ENCODE measurements around the gene SLC34A2. TPM values are rescaled to one million over a fixed set of nuclear protein-coding genes. Genes with fewer than 3 reads are reported as not detected.

The SLC34A2 gene
- total and polyA plus RNA-seq, 2 of the 8 experiments (the other 6 are each of a cell fraction or from before 2014, with no cell fraction given): 2.2 to 2.9 TPM

GRCh38 chr4:25667931-25668557, 12.4 kb downstream of the SLC34A2 start:
- no peak overlapping the region for H2BK120ac ChIP-seq (replicated peaks; ENCODE audit: low read depth, low read length)
- no peaks in the 10 kb centered on the region for H3K79me1 ChIP-seq (ENCODE audit: low read depth, low read length)
- H2AK5ac ChIP-seq (ENCODE audit: low read depth, low read length): no peak overlapping the region
- no peak overlapping the region for H3K4me3 ChIP-seq (ENCODE audit: extremely low read depth in 1 of 4, insufficient read depth in 2 of 4, low read depth in 3 of 4, low read length in 4 of 4)
- no peak overlapping the region for H3K14ac ChIP-seq (ENCODE audit: insufficient read length)
- no peak overlapping the region for H3K4ac ChIP-seq (replicated peaks; ENCODE audit: insufficient read length, low read depth, low read length)
- H3K79me2 ChIP-seq (ENCODE audit: control insufficient read depth in 1 of 2, insufficient read depth in 2 of 2, low read length in 2 of 2): no peaks in the 10 kb centered on the region
- no peaks in the 10 kb centered on the region for H3K23me2 ChIP-seq (ENCODE audit: low read depth, low read length)
- H3K23ac ChIP-seq (ENCODE audit: insufficient read length): no peak overlapping the region
- no peak overlapping the region for H2AFZ ChIP-seq (ENCODE audit: low read length)
- H4K20me1 ChIP-seq (replicated peaks in 1 of 2; ENCODE audit: control insufficient read depth in 1 of 2, insufficient read depth in 2 of 2, low read length in 2 of 2): no peaks in the 10 kb centered on the region
- H3K36me3 ChIP-seq (ENCODE audit: control insufficient read depth in 2 of 4, insufficient read depth in 4 of 4, low read length in 3 of 4): no peaks in the 10 kb centered on the region
- no peaks in the 10 kb centered on the region for H3K9me3 ChIP-seq (ENCODE audit: insufficient read depth in 2 of 2, low read depth in 1 of 2, low read length in 1 of 2)
- H2BK15ac ChIP-seq (ENCODE audit: low read length): no peak overlapping the region
- no peak overlapping the region for H2BK12ac ChIP-seq (ENCODE audit: low read depth, low read length)
- no peak overlapping the region for H2BK5ac ChIP-seq (ENCODE audit: low read depth, low read length)
- no peaks in the 10 kb centered on the region for H3K27me3 ChIP-seq (replicated peaks in 1 of 4; ENCODE audit: control insufficient read depth in 3 of 4, extremely low read depth in 1 of 4, insufficient read depth in 3 of 4, low read length in 3 of 4)
- no peak overlapping the region for H3K4me2 ChIP-seq (ENCODE audit: insufficient read depth in 1 of 2, low read depth in 2 of 2, low read length in 2 of 2)
- peaks cover 0 to 7% (median 3%) of the 10 kb centered on the region in 4 experiments; a peak in 5 of 7 replicates for H3K4me1 ChIP-seq (replicated peaks in 1 of 4; ENCODE audit: control insufficient read depth in 3 of 4, insufficient read depth in 4 of 4, low read length in 3 of 4)
- H3K56ac ChIP-seq (replicated peaks; ENCODE audit: insufficient read length, low read depth, low read length): no peak overlapping the region
- no peak for DNase-seq (ENCODE audit: low read depth in 1 of 2, low spot score in 2 of 2)
- H4K91ac ChIP-seq (replicated peaks; ENCODE audit: insufficient read length, low read length): no peak overlapping the region
- no peak for FAIRE-seq
- ChIA-PET POLR2A (ENCODE audit: partially characterized antibody) (interaction anchor here (1.0 to 3.4 kb wide), 2 partner anchors 12 to 14 kb away, joined by 3 to 14 read pairs; partner anchors contain the start of gene SLC34A2), CTCF (ENCODE audit: partially characterized antibody) (interaction anchor here (0.9 to 3.6 kb wide), 15 partner anchors 9 to 227 kb away, joined by 3 to 11 read pairs (median 4); partner anchors contain the start of gene SLC34A2)
- no peak overlapping the region for H3K18ac ChIP-seq (ENCODE audit: extremely low read depth, low read length)
- H4K5ac ChIP-seq (ENCODE audit: insufficient read length, low read depth, low read length): no peak overlapping the region
- H4K8ac ChIP-seq (ENCODE audit: extremely low read depth, insufficient read depth, low read length): no peak overlapping the region
- no peak overlapping the region for H3K9ac ChIP-seq (replicated peaks in 1 of 4; ENCODE audit: extremely low read depth in 1 of 4, low read depth in 3 of 4, low read length in 3 of 4)
- 87% methylated on average over 15 of the region's 15 CpGs; no CpG with 5 or more reads in 1 of the 2 experiments for WGBS, 2 experiments (ENCODE audit: extremely low coverage in 1 of 2, insufficient coverage in 1 of 2, insufficient read length in 1 of 2, insufficient replicate concordance in 2 of 2, low coverage in 1 of 2, low lambda C conversion rate in 2 of 2, missing lambda C conversion rate in 1 of 2)
- H2BK20ac ChIP-seq (ENCODE audit: low read length): no peak overlapping the region
- H3K27ac ChIP-seq (ENCODE audit: low read depth, low read length): no peak overlapping the region
- no peak for TF ChIP-seq SIN3A (conservative IDR thresholded peaks at IDR 0.05 in 1 of 2, IDR thresholded peaks at IDR 0.05 in 1 of 2; ENCODE audit: low read depth in 1 of 2, low read length in 2 of 2)
- no peak for TF ChIP-seq KDM1A (IDR thresholded peaks at IDR 0.05; ENCODE audit: borderline replicate concordance, low read length)
- TF ChIP-seq HDAC6 (IDR thresholded peaks at IDR 0.05; ENCODE audit: low read depth, low read length): no peak
- 0 out of 2 replicates have a peak, but pooled peaks have one; percentile 23 for TF ChIP-seq CEBPB (IDR thresholded peaks at IDR 0.05; ENCODE audit: low read depth, low read length)
- TF ChIP-seq MAX (IDR thresholded peaks at IDR 0.05): no peak
- TF ChIP-seq E2F6 (IDR thresholded peaks at IDR 0.05): no peak
- peak in 1 of 2 experiments; percentile 35; a peak in 2 of 4 replicates for TF ChIP-seq RAD21 (IDR thresholded peaks at IDR 0.05 in 1 of 2, conservative IDR thresholded peaks at IDR 0.05 in 1 of 2; ENCODE audit: low read depth in 2 of 2, low read length in 2 of 2)
- no peak for TF ChIP-seq ATF3 (IDR thresholded peaks at IDR 0.05; ENCODE audit: insufficient read depth, low read depth, low read length)
- no peak for TF ChIP-seq SAP30 (IDR thresholded peaks at IDR 0.05; ENCODE audit: insufficient read depth, insufficient replicate concordance, low read length)
- no peak for TF ChIP-seq SIX5 (IDR thresholded peaks at IDR 0.05; ENCODE audit: low read depth, low read length)

Measured in H1 (cell line).